ENCODE results near the gene SHISA9. TPM values are rescaled to one million over a fixed set of nuclear protein-coding genes. Genes with fewer than 3 reads are reported as not detected.

Gene SHISA9
- total and polyA plus RNA-seq, 2 donors (not counting 1 experiment from before 2014, with no cell fraction given): 0.03 to 0.07 TPM

GRCh38 chr16:13120091-13120490, 218.7 kb downstream of the SHISA9 start:
- no peak overlapping the region for H2AFZ ChIP-seq (ENCODE audit: insufficient read depth, low read depth, low read length, poor library complexity, severe bottlenecking)
- no peak for ATAC-seq (ENCODE audit: low read depth)
- CTCF ChIA-PET: no interaction called here
- H3K4me2 ChIP-seq (replicated peaks; ENCODE audit: low read depth, low read length, poor library complexity, severe bottlenecking): no peak overlapping the region
- DNase-seq: no peak
- Mint-ChIP-seq H3K4me3 (no peak overlapping the region), H3K4me1 (no peaks in the 10 kb centered on the region), H3K9me3 (ENCODE audit: insufficient read depth) (peaks cover 3% of the 10 kb centered on the region), H3K27me3 (peaks cover 5% of the 10 kb centered on the region), H3K27ac (no peak overlapping the region)
- H3K9me3 ChIP-seq (ENCODE audit: control extremely low read depth in 1 of 3, control insufficient read depth in 2 of 3, insufficient read depth in 1 of 3, low read length in 2 of 3): no peaks in the 10 kb centered on the region
- 47% methylated on average over 4 of the region's 6 CpGs for WGBS (ENCODE audit: insufficient coverage)
- H3K79me2 ChIP-seq (ENCODE audit: control insufficient read depth, insufficient read depth, low read length): no peaks in the 10 kb centered on the region
- H3K27me3 ChIP-seq (replicated peaks in 1 of 4; ENCODE audit: control extremely low read depth in 1 of 4, control insufficient read depth in 3 of 4, insufficient read depth in 4 of 4, low read length in 3 of 4): no peaks in the 10 kb centered on the region
- POLR2A ChIA-PET: no interaction called here
- no peaks in the 10 kb centered on the region for H3K4me1 ChIP-seq (ENCODE audit: control insufficient read depth in 2 of 2, insufficient read depth in 2 of 2, low read length in 2 of 2)
- no peak for TF ChIP-seq CTCF (IDR thresholded peaks at IDR 0.05)
- TF ChIP-seq EZH2 (IDR thresholded peaks at IDR 0.05; ENCODE audit: borderline replicate concordance, insufficient read depth, low read depth, low read length, poor library complexity, severe bottlenecking): no peak
- H3K4me3 ChIP-seq (ENCODE audit: control extremely low read depth in 1 of 5, extremely low read depth in 1 of 5, insufficient read depth in 1 of 5, low read depth in 2 of 5, low read length in 4 of 5): no peak overlapping the region
- intact Hi-C loops (cut with micrococcal nuclease): no loop called here
- no peak overlapping the region for H3K9ac ChIP-seq (ENCODE audit: low read length)
- H3K36me3 ChIP-seq (replicated peaks in 1 of 2; ENCODE audit: control extremely low read depth in 1 of 2, control insufficient read depth in 1 of 2, extremely low read depth in 1 of 2, insufficient read depth in 2 of 2, low read length in 1 of 2): no peaks in the 10 kb centered on the region
- no peaks in the 10 kb centered on the region for H4K20me1 ChIP-seq (ENCODE audit: control insufficient read depth, insufficient read depth, low read length, poor library complexity, severe bottlenecking)
- no peak overlapping the region for H3K27ac ChIP-seq (ENCODE audit: low read length in 2 of 2)

GRCh38 chr16:13120557-13120956, 219.2 kb downstream of the SHISA9 start:
- no peak overlapping the region for H3K27ac Mint-ChIP-seq
- Histone ChIP-seq H4K20me1 (ENCODE audit: control insufficient read depth, insufficient read depth, low read length, poor library complexity, severe bottlenecking) (no peaks in the 10 kb centered on the region), H3K4me1 (ENCODE audit: control insufficient read depth in 2 of 2, insufficient read depth in 2 of 2, low read length in 2 of 2) (no peaks in the 10 kb centered on the region), H3K27ac (ENCODE audit: low read length in 2 of 2) (no peak overlapping the region), H3K36me3 (replicated peaks in 1 of 2; ENCODE audit: control extremely low read depth in 1 of 2, control insufficient read depth in 1 of 2, extremely low read depth in 1 of 2, insufficient read depth in 2 of 2, low read length in 1 of 2) (no peaks in the 10 kb centered on the region), H3K4me3 (ENCODE audit: control extremely low read depth in 1 of 5, extremely low read depth in 1 of 5, insufficient read depth in 1 of 5, low read depth in 2 of 5, low read length in 4 of 5) (no peak overlapping the region), H3K79me2 (ENCODE audit: control insufficient read depth, insufficient read depth, low read length) (no peaks in the 10 kb centered on the region), H3K9me3 (ENCODE audit: control extremely low read depth in 1 of 3, control insufficient read depth in 2 of 3, insufficient read depth in 1 of 3, low read length in 2 of 3) (no peaks in the 10 kb centered on the region), H3K9ac (ENCODE audit: low read length) (no peak overlapping the region), H3K27me3 (replicated peaks in 1 of 4; ENCODE audit: control extremely low read depth in 1 of 4, control insufficient read depth in 3 of 4, insufficient read depth in 4 of 4, low read length in 3 of 4) (no peaks in the 10 kb centered on the region), H3K4me2 (replicated peaks; ENCODE audit: low read depth, low read length, poor library complexity, severe bottlenecking) (no peak overlapping the region), H2AFZ (ENCODE audit: insufficient read depth, low read depth, low read length, poor library complexity, severe bottlenecking) (no peak overlapping the region)
- peaks cover 5% of the 10 kb centered on the region for H3K27me3 Mint-ChIP-seq
- no peaks in the 10 kb centered on the region for H3K4me1 Mint-ChIP-seq
- 87% methylated on average over 3 of the region's 4 CpGs for WGBS (ENCODE audit: insufficient coverage)
- CTCF ChIA-PET: no interaction called here
- peaks cover 3% of the 10 kb centered on the region for H3K9me3 Mint-ChIP-seq (ENCODE audit: insufficient read depth)
- ATAC-seq (ENCODE audit: low read depth): no peak
- TF ChIP-seq EZH2 (IDR thresholded peaks at IDR 0.05; ENCODE audit: borderline replicate concordance, insufficient read depth, low read depth, low read length, poor library complexity, severe bottlenecking): no peak
- no peak for TF ChIP-seq CTCF (IDR thresholded peaks at IDR 0.05)
- POLR2A ChIA-PET: interaction anchor here (0.5 kb wide), 1 partner anchor 304 kb away, joined by 3 read pairs; no protein-coding TSS in a partner anchor
- H3K4me3 Mint-ChIP-seq: no peak overlapping the region
- intact Hi-C loops (cut with micrococcal nuclease): no loop called here
- DNase-seq: no peak
